ENCODE results near the gene HERPUD2. TPM values are rescaled to one million over a fixed set of nuclear protein-coding genes. Genes with fewer than 3 reads are reported as not detected.
"Not testable (repeated sequence)": the region's sequence is repeated elsewhere in the genome, so short reads cannot be mapped to it uniquely, and the experiment has no call there.

HERPUD2 gene
- total RNA-seq, 1 donor from 2014 or later, result 13.5 TPM

- ATAC-seq (ENCODE audit: poor library complexity) (peak; percentile 80), DNase-seq (peak; percentile 44)
- intact Hi-C loops (cut with DNase I), result loop anchor here (5.0 kb wide), 2 partner anchors 41 to 91 kb away; no protein-coding TSS in a partner anchor
These were observed 21.3 kb upstream of the HERPUD2 start for GRCh38 chr7:35716038-35716803.

GRCh38 chr7:35714862-35715261, 19.9 kb upstream of the HERPUD2 start:
- no peak for ATAC-seq (ENCODE audit: poor library complexity)
- intact Hi-C loops (cut with DNase I), result loop anchor here (5.0 kb wide), 2 partner anchors 42 to 92 kb away; no protein-coding TSS in a partner anchor

GRCh38 chr7:35714407-35714806, 19.5 kb upstream of the HERPUD2 start:
- DNase-seq, result no peak
- ATAC-seq (ENCODE audit: poor library complexity), result no peak
- intact Hi-C loops (cut with DNase I), result no loop called here

More at GRCh38 chr7:35714862-35715261, 19.9 kb upstream of the HERPUD2 start:
- DNase-seq, result no peak

- no peak for ATAC-seq (ENCODE audit: poor library complexity)
- no peak for DNase-seq
- intact Hi-C loops (cut with DNase I), result no loop called here
These were observed 17.8 kb upstream of the HERPUD2 start for GRCh38 chr7:35712563-35713226.

GRCh38 chr7:35707422-35707821, 12.5 kb upstream of the HERPUD2 start:
- ATAC-seq (ENCODE audit: poor library complexity), result no peak
- intact Hi-C loops (cut with DNase I), result no loop called here
- no peak for DNase-seq

- DNase-seq (no peak), ATAC-seq (ENCODE audit: poor library complexity) (no peak)
- intact Hi-C loops (cut with DNase I), result loop anchor here (2.0 kb wide), 1 partner anchor 201 kb away; no protein-coding TSS in a partner anchor
These were observed 11.1 kb upstream of the HERPUD2 start for GRCh38 chr7:35705932-35706461.

GRCh38 chr7:35704261-35704660, 9.3 kb upstream of the HERPUD2 start:
- intact Hi-C loops (cut with DNase I), result loop anchor here (2.0 kb wide), 1 partner anchor 203 kb away; no protein-coding TSS in a partner anchor
- DNase-seq (no peak), ATAC-seq (ENCODE audit: poor library complexity) (no peak)

GRCh38 chr7:35702541-35702940, 7.6 kb upstream of the HERPUD2 start:
- ATAC-seq (ENCODE audit: poor library complexity), result no peak
- intact Hi-C loops (cut with DNase I), result no loop called here
- no peak for DNase-seq

GRCh38 chr7:35701287-35701900, 6.5 kb upstream of the HERPUD2 start:
- intact Hi-C loops (cut with DNase I), result no loop called here
- DNase-seq (no peak), ATAC-seq (ENCODE audit: poor library complexity) (no peak)

GRCh38 chr7:35700865-35701264, 5.9 kb upstream of the HERPUD2 start:
- ATAC-seq (ENCODE audit: poor library complexity), result no peak
- DNase-seq, result no peak
- intact Hi-C loops (cut with DNase I), result no loop called here

GRCh38 chr7:35700333-35700732, 5.4 kb upstream of the HERPUD2 start:
- DNase-seq, result no peak
- intact Hi-C loops (cut with DNase I), result no loop called here
- no peak for ATAC-seq (ENCODE audit: poor library complexity)

- intact Hi-C loops (cut with DNase I), result no loop called here
- ATAC-seq (ENCODE audit: poor library complexity) (no peak), DNase-seq (no peak)
These were observed 4.9 kb upstream of the HERPUD2 start for GRCh38 chr7:35699796-35700305.

GRCh38 chr7:35698382-35698781, 3.4 kb upstream of the HERPUD2 start:
- intact Hi-C loops (cut with DNase I); ATAC-seq (ENCODE audit: poor library complexity); DNase-seq: not testable (repeated sequence)

GRCh38 chr7:35697414-35698175, 2.7 kb upstream of the HERPUD2 start:
- ATAC-seq (ENCODE audit: poor library complexity) (no peak), DNase-seq (no peak)
- intact Hi-C loops (cut with DNase I), result no loop called here

GRCh38 chr7:35695987-35696386, 1.1 kb upstream of the HERPUD2 start:
- ATAC-seq (ENCODE audit: poor library complexity), result no peak
- DNase-seq, result no peak
- intact Hi-C loops (cut with DNase I), result no loop called here

- DNase-seq (no peak), ATAC-seq (ENCODE audit: poor library complexity) (no peak)
- intact Hi-C loops (cut with DNase I), result no loop called here
These were observed 527 bp upstream of the HERPUD2 start for GRCh38 chr7:35695473-35695850.

GRCh38 chr7:35694161-35694783, 663 bp downstream of the HERPUD2 start:
- peak; percentile 50 for DNase-seq
- ATAC-seq (ENCODE audit: poor library complexity), result peak; percentile 35
- intact Hi-C loops (cut with DNase I), result no loop called here

- intact Hi-C loops (cut with DNase I), result no loop called here
- peak; percentile 48 for DNase-seq
- peak; percentile 25 for ATAC-seq (ENCODE audit: poor library complexity)
These were observed 3.1 kb downstream of the HERPUD2 start for GRCh38 chr7:35691827-35692307.
